ENCODE measurements around the gene MRPL3. TPM values are rescaled to one million over a fixed set of nuclear protein-coding genes. Genes with fewer than 3 reads are reported as not detected.
"Not testable (repeated sequence)": the region's sequence is repeated elsewhere in the genome, so short reads cannot be mapped to it uniquely, and the experiment has no call there.

The MRPL3 gene
- polyA plus RNA-seq, 2 of the 4 experiments (the other 2 are of a cell fraction) = 108 to 215 TPM

DNA sequence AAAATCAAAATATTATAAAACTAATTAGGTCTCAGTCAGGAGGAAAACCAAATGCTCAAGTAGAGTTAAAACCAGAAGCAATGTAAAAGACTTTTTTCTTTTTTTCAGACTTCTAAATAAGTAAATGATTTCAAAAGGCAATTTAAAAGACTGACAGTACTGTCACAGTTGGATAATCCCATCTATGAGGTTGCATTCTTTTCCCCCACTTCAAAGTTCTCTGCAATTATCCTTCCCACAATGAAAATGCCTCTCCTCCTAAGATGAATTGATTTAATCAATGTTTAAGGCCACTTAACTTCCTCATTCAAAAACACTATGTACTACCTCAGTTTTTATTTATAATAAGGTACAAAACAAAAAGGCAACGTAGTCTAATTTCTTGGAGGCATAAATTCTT, 8.1 kb downstream of the MRPL3 start (continued):
- TF ChIP-seq, protein P1, sequence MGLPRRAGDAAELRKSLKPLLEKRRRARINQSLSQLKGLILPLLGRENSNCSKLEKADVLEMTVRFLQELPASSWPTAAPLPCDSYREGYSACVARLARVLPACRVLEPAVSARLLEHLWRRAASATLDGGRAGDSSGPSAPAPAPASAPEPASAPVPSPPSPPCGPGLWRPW (IDR thresholded peaks at IDR 0.05) = no peak
- TF ChIP-seq TFCP2L1 (CRISPR knock-in tag; IDR thresholded peaks at IDR 0.05) (no peak), MAZ (IDR thresholded peaks at IDR 0.05; ENCODE audit: borderline replicate concordance, low read depth, low read length) (no peak)

DNA sequence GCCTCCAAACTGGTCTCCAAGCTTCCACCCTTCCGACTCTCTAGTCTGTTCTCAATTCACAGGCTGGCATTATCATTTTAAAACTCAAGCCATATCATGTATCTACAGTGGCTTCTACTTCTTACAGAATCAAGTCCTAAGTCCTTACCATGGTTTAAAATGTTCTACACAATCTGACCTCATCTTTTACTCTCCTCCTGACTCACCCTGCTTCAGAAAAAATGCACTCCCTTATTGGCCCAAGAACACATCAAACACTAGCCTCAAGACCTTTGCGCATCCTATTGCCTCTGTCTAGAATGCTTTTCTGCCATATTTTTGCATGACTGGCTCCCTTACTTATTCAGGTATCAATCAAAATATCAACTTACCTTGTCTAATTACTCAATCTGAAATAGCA, 11.0 kb downstream of the MRPL3 start:
- ATAC-seq = no peak
- H3K4me2 ChIP-seq = no peak overlapping the region
- H3K4me1 ChIP-seq = no peaks in the 10 kb centered on the region
- TF ChIP-seq RAD21 (conservative IDR thresholded peaks at IDR 0.05 in 1 of 2, IDR thresholded peaks at IDR 0.05 in 1 of 2) (no peak), HOXA7 (CRISPR knock-in tag; IDR thresholded peaks at IDR 0.05) (no peak), NFE2L2 (conservative IDR thresholded peaks at IDR 0.05; ENCODE audit: low read length) (no peak), JUNB (IDR thresholded peaks at IDR 0.05) (no peak), FOXS1 (CRISPR knock-in tag; IDR thresholded peaks at IDR 0.05) (no peak), HOXB13 (CRISPR knock-in tag; IDR thresholded peaks at IDR 0.05; ENCODE audit: low read depth) (no peak), SMC3 (IDR thresholded peaks at IDR 0.05) (no peak), CBX2 (IDR thresholded peaks at IDR 0.05; ENCODE audit: borderline replicate concordance, low read depth) (no peak), MAFK (IDR thresholded peaks at IDR 0.05; ENCODE audit: partially characterized antibody) (no peak), RFX5 (IDR thresholded peaks at IDR 0.05) (no peak), POLR2AphosphoS2 (conservative IDR thresholded peaks at IDR 0.05; ENCODE audit: low read length) (no peak), CEBPB (IDR thresholded peaks at IDR 0.05) (no peak), HMGXB4 (CRISPR knock-in tag; IDR thresholded peaks at IDR 0.05; ENCODE audit: borderline replicate concordance) (no peak), MAX (IDR thresholded peaks at IDR 0.05) (no peak), MAZ (IDR thresholded peaks at IDR 0.05; ENCODE audit: borderline replicate concordance, low read depth, low read length) (no peak)
- TF ChIP-seq, protein P2, sequence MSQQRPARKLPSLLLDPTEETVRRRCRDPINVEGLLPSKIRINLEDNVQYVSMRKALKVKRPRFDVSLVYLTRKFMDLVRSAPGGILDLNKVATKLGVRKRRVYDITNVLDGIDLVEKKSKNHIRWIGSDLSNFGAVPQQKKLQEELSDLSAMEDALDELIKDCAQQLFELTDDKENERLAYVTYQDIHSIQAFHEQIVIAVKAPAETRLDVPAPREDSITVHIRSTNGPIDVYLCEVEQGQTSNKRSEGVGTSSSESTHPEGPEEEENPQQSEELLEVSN (IDR thresholded peaks at IDR 0.05; ENCODE audit: borderline replicate concordance, low read depth) = no peak
- TF ChIP-seq, protein P1 (IDR thresholded peaks at IDR 0.05) = no peak
- no peak for DNase-seq (ENCODE audit: low read depth in 1 of 2, low spot score in 1 of 2)
- ChIA-PET CTCF (no interaction called here), POLR2A (no interaction called here)
- WGBS (ENCODE audit: missing lambda C conversion rate) = 95% methylated on average over 2 of the region's 2 CpGs
- no peak for FAIRE-seq
- H3K4me3 ChIP-seq = no peak overlapping the region
- no peaks in the 10 kb centered on the region for H3K9me3 ChIP-seq
- H3K27ac ChIP-seq = no peak overlapping the region

- no peak for FAIRE-seq
- Histone ChIP-seq H3K4me1 (no peaks in the 10 kb centered on the region), H3K9me3 (no peaks in the 10 kb centered on the region), H3K4me2 (no peak overlapping the region), H3K27ac (no peak overlapping the region), H3K4me3 (no peak overlapping the region)
- no peak for ATAC-seq
- POLR2A ChIA-PET = no interaction called here
- TF ChIP-seq RAD21 (conservative IDR thresholded peaks at IDR 0.05 in 1 of 2, IDR thresholded peaks at IDR 0.05 in 1 of 2) = no peak
- TF ChIP-seq ZC3H11A (IDR thresholded peaks at IDR 0.05) = no peak
- no peak for TF ChIP-seq HMGXB4 (CRISPR knock-in tag; IDR thresholded peaks at IDR 0.05; ENCODE audit: borderline replicate concordance)
- CTCF ChIA-PET = no interaction called here
- no peak for DNase-seq (ENCODE audit: low read depth in 1 of 2, low spot score in 1 of 2)
- WGBS (ENCODE audit: missing lambda C conversion rate) = 89% methylated on average over 2 of the region's 2 CpGs
Observed at GRCh38 chr3:131491084-131491483, 11.7 kb downstream of the MRPL3 start.

GRCh38 chr3:131486545-131486944, 16.2 kb downstream of the MRPL3 start:
- H3K27ac ChIP-seq; ATAC-seq; DNase-seq (ENCODE audit: low read depth in 1 of 2, low spot score in 1 of 2); FAIRE-seq; H3K4me3 ChIP-seq; POLR2A ChIA-PET; H3K9me3 ChIP-seq; H3K4me1 ChIP-seq; H3K4me2 ChIP-seq; CTCF ChIA-PET: not testable (repeated sequence)
- WGBS (ENCODE audit: missing lambda C conversion rate) = 85% methylated on average over 3 of the region's 3 CpGs

Data from A549 (cell line).